ENCODE data around the gene EXOC4.

Gene EXOC4

GRCh38 chr7:133790911-133791310 is 538.0 kb downstream of the EXOC4 start:
- DNase-seq (ENCODE audit: low read depth) = no peak

- no peak for DNase-seq (ENCODE audit: low read depth)
Measured at GRCh38 chr7:133794479-133794878, 541.6 kb downstream of the EXOC4 start.

DNA sequence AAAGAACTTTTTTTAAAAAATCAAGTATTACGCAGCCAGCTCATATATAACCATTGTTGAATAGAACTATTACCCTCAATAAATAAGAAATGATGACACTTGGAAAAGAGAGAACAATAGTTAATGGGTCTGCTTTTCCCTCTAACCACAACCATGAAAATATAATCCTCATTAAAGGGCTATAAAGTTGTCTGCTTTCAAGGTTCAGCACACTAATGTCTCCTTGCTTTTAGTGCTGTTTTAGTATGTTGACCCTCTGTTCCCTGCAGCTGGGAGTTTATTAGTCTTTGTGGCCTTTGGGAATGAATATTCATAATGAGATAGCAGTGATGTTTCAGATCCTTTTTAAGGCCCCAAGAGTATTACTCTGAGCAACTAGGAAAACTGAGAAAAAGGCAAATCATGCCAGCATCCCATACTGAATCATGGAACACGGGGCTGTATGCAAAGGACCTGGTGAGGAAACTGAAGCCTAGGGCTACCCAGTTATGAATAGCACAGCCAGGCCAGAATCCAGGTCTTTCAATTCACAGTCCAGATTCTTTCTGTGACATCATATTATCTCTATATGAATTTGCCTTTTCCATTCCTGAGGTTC is 542.3 kb downstream of the EXOC4 start:
- no peak for DNase-seq (ENCODE audit: low read depth)

DNA sequence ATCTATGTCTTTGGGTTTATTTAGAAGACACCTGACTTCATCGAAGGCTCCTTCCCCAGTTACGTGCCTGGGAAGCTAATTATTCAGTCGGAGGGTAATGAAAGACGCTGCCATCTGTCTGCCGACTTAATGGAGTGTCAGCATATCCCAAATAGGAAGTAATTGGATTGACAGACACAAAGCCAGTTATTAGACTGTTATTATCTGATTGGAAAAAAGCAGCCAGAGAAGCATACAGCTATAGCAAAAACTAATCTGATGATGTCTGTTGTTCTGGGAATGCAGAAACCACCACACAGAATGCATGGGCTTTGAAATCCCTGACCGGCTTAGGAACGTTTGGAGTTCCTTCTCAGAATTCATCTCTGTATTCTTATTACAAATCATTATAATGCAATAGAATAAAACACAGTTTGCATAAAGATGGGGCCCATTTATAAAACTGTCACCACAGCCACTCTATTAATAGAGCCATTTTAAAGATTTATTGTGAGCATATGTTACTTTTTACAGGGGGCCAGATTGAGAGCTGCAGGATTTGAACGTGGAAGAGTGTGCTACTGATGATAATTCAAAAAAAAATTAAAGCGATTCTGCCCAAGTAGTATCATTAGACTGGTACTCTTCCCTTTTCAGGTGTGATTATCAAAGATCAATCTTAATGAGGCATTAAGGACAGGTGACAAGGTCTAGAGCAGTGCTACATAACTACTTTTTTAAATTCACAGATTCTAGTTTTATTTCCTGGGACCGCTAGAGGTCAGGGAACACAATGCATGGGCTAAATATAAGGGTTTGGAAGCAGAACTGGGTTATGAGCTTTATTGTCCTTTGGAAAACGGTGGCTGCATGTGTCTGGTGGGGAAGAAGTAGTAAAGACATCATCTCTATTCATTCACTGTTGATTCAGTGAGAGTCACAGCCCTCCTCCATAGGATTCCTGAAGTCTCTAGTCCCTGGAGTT is 544.2 kb downstream of the EXOC4 start:
- no peak for DNase-seq (ENCODE audit: low read depth)

DNA sequence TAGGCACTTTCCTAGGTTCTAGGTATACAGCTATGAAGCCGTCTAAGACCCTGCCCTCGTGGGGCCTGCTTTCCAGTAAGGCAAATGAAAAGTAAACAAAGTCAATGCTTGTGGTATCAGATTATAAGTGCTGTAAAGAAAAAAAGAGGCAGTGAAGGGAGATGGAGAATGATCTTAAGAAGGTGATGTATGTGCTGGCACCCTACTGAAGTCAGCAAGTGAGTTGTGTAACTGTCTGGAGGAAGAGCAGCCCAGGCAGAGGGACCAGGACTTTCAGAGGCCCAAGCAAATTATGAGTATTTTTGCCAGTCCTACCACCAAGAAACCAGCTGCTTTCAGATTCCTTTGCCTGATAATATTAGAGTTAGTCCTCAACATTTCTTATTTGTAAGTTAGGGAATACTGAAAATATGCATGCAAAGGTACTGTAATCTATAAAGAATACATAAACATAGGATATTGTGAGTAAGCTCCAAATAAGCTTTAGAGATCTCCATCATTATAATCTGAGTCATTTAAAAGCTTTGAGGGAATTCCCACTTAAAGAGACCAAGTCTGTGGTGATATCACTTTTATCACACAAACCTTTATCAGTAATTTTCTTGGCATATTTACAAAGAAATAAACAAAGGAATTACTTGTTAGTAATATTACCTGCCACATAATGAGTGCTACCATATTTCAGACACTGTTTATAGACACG is 545.1 kb downstream of the EXOC4 start:
- no peak for DNase-seq (ENCODE audit: low read depth)

DNA sequence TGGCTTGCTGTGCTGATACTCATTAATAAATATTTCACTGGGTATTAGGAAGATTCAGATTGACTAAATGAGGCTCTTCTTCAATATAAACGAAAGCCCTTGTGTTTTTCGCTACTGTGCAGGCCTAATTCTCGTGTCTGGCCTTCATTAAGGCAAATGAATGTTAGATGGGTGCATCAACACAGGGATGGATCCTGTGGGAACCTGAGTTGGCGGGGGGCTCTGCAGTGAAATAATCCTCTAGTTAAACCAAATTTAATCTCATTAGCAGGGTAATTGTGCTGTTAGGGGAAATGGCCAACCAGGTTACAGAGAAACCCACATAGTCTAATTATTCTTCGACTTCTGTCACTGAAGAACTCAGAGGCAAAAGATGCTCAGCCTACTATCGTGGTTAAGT is 548.5 kb downstream of the EXOC4 start:
- no peak for DNase-seq (ENCODE audit: low read depth)

DNA sequence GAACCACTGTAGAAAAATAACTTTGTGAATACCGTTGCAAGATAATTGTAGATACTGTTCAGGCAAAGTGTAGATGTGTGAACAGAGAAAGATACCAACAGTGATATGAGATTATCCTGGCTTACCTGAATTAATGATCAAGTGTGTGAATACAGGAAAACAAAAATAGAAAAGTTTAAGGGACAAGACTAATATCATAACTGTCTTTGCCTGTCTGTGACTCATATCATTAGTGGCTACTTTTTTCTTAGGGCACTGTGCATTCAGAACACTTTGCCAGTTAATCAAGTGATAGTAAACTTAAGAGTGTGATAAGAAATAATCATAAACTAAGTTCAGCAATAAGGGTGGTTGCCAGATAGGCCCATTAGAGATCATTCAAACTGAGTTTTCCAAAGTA is 551.2 kb downstream of the EXOC4 start:
- no peak for DNase-seq (ENCODE audit: low read depth)

GRCh38 chr7:133805426-133805825 is 552.5 kb downstream of the EXOC4 start:
- no peak for DNase-seq (ENCODE audit: low read depth)

DNA sequence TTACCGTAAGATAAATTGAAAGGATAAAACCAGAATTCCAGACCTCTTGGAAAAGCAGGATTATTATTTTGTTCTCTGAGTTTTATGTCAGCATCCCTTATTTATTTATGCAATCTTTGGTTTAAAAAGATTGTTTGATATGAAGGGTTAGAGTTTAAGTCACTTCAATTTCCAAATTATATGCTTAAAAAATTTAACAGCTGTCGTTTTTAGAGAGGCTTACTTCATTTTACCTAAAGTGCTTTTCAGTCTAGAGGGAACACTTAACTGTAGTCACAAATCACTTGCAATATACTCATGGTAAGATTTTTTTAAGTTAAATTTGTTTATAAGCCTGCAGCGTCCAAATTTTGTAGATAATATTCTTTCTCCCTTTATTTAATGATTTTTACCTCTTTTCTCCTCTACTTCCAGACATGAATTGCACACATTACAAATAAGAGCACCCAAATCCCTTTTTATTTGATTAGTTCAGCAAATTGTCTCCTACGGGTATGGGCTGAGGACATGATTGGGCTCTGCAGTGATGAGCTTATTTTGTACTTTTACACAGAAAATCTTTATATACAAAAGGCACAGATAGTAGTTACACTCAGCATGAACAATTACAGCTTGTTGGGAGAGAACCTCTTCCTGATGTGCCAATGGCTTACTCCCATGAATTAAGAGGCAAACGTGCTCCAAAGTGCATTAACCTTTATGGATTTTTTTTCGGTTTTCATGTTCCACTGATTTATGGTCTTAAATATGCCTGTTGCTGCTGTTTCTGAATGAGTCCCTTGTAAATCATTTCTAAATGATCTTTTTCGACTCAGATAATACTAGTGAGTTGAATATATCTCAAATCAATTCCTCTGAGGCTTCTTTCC is 555.0 kb downstream of the EXOC4 start:
- no peak for DNase-seq (ENCODE audit: low read depth)

- no peak for DNase-seq (ENCODE audit: low read depth)
Measured at GRCh38 chr7:133808493-133808866, 555.6 kb downstream of the EXOC4 start.

DNA sequence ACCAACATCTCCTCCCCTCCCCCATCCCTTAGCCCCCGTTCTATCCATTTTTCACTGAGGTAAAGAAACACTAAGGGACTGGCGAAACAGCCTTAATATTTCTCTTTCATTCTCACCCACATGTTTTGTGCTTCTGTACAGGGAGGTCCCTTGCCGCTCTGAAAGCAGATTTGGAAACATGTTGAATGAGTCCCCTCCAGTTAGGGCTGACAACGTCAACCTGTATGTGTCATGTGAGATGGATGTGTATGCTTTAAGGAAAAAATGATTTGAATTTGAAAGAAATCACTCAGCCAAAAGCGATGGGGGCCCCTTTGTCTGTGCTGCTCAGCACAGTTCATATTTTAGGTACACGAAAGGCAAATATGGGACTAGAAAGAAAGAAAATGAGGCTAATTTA is 560.0 kb downstream of the EXOC4 start:
- no peak for DNase-seq (ENCODE audit: low read depth)

GRCh38 chr7:133815611-133816210 is 562.8 kb downstream of the EXOC4 start:
- DNase-seq (ENCODE audit: low read depth) = no peak

GRCh38 chr7:133819695-133820094 is 566.8 kb downstream of the EXOC4 start:
- no peak for DNase-seq (ENCODE audit: low read depth)

DNA sequence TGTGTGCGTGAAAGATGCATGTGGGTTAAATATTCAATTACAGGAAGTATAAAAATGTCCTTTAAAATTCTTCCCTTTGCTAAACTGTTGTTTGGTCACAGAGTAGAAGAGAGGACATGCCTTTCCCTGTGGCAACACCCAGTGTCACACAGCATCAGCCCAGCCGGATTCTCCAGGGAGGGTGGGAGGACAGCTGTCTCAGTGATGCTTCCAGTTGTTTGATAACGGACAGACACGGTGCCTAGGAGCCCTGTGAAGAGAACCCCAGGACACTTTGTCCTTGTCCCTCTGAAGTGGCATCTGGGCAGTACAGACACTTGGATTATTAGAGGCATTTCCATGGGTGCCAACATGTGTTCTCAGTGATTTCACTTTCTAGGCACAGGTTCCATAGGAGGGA is 567.7 kb downstream of the EXOC4 start:
- DNase-seq (ENCODE audit: low read depth) = no peak

DNA sequence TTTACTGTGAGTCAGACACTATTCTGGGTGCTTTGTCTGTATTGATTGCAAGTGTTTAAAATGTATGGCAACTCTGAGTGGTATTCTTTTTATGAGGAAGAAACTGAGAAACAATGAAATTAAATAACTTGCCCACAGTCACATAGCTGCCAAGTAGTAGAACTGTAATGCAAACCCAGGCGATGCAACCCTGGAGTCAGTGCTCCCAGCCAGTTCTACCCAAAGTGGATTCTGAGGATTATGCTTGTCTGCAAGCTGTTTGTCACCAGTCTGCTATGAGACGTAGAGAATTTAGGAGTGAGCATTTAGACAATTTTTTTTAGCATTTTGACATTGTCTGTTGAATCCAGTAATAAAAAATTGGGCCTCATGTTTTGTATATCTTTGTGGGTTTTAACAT is 568.3 kb downstream of the EXOC4 start:
- DNase-seq (ENCODE audit: low read depth) = no peak

DNA sequence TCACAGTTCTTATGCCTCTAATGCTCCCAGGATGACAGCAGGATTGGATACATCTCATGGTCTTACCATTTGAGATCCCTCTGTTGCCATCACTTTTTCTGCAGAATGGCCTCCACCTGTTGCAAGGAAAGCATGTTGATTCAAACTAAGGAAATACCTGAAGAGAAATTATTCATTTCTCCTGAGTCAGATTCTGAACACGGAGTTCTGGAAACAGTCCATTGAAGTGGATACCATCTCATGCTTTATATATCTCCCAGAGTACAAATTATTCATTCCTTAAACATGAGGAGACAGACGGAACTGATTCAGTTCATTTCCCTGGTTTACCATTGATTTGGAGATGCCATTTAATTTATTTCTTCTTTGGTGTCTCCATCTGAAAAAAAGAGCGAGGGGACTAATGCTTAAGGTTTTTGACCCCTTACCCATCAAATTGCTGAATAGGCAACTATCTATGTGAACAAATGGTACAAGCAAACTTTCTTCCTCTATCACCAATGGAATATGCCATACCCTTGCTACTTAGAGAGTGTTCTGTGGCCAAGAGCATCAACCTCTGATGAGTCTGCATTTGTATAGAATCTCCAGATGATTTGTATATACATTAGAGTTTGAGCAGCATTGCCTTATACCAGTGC is 569.2 kb downstream of the EXOC4 start:
- DNase-seq (ENCODE audit: low read depth) = no peak

GRCh38 chr7:133822868-133823552 is 570.1 kb downstream of the EXOC4 start:
- no peak for DNase-seq (ENCODE audit: low read depth)

GRCh38 chr7:133824132-133824531 is 571.3 kb downstream of the EXOC4 start:
- no peak for DNase-seq (ENCODE audit: low read depth)

- no peak for DNase-seq (ENCODE audit: low read depth)
Measured at GRCh38 chr7:133827707-133828623, 575.1 kb downstream of the EXOC4 start.
